OCI-LY3 (cell line): ENCODE measurements around the gene EEF1B2.

ENCODE experiments used
- CTCF ChIP-seq: fragments of 200-600, 300-600 bp; sonication (generic); IDR thresholded peaks from 2 replicates; pipeline ENCODE4 v1.5.1; 2014; ENCODE audit warnings: antibody characterized with exemption, low read length, low read depth
- EZH2phosphoT487 ChIP-seq: fragments of 200-600 bp; shearing (Covaris generic); IDR thresholded peaks from 2 replicates; pipeline ENCODE4 v1.6.1; 2018; ENCODE audit warnings: antibody characterized with exemption, mixed run types, low read depth

DNA sequence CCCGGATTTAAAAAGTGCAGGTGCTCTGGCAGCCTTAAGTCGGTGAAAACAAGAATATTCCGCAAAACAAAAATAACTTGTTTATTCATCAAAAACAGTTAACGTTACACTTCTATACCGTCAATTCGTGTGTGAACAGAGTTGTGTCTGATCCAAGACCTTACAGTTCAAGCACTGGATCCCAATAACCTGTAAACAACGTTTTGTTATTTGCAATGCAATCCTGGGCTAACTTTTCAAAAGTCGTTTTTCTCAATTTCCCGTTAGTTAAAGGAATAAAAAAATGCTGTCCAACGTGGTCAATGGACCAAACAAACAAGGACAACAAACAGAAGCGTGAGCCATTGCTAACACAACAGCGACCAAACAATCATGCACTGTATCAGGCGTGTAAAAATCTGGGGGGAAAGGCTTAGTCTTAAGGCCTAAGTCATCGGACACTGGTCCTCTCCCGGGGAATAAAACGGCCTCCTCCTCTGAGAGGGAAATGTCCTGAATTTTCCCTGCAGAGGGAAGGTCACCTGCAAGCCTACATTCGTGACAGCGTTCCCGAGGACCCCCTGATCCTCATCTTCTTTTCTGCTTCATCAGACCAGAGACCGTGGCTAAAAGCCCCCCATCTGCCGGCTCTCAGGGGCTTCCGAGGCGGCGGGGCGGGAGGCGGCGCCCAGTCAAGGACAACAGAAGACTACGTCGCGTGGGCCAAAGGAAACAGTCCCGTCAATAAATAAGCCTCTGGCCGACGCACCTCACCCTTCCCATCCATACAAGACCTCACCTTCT, 941 bp upstream of the EEF1B2 start:
- TF ChIP-seq EZH2phosphoT487 = no peak
- no peak for TF ChIP-seq CTCF
